IPS DF 6.9 (cell line): ENCODE results near the gene SRRM5.

Source experiments
- DNase-seq: peaks from one replicate; pipeline ENCODE4 v3.0.0-alpha.2; 2013; ENCODE audit warnings: low read depth, low spot score
- H3K27ac ChIP-seq: one replicate; pipeline ENCODE4 v1.5.1; 2013; ENCODE audit warnings: low read length, control low read depth
- H3K27me3 ChIP-seq: 2 replicates; pipeline ENCODE4 v1.6.1; 2013; ENCODE audit warnings: mild to moderate bottlenecking, low read length; ENCODE audit not compliant: control insufficient read depth, insufficient read depth
- H3K36me3 ChIP-seq: 2 replicates; pipeline ENCODE4 v1.6.1; 2013; ENCODE audit warnings: low read length; ENCODE audit not compliant: control insufficient read depth, insufficient read depth
- H3K4me1 ChIP-seq: 2 replicates; pipeline ENCODE4 v1.6.1; 2013; ENCODE audit warnings: low read length; ENCODE audit not compliant: control insufficient read depth, insufficient read depth
- H3K4me3 ChIP-seq: 2 replicates; pipeline ENCODE4 v1.5.1; 2013; ENCODE audit warnings: mild to moderate bottlenecking, low read length
- H3K9me3 ChIP-seq: 2 replicates; pipeline ENCODE4 v1.6.1; 2013; ENCODE audit warnings: low read length, inconsistent platforms; ENCODE audit not compliant: control insufficient read depth, insufficient read depth
- WGBS: extraction: QIAGEN DNeasy Blood & Tissue Kit; methylation state at CpG from one replicate; pipeline ENCODE4 v1.1.7; 2013; ENCODE audit warnings: mixed read lengths, missing lambda C conversion rate; ENCODE audit not compliant: insufficient read length, insufficient coverage; 5-methylcytosine and 5-hydroxymethylcytosine counted together

Gene SRRM5

DNA sequence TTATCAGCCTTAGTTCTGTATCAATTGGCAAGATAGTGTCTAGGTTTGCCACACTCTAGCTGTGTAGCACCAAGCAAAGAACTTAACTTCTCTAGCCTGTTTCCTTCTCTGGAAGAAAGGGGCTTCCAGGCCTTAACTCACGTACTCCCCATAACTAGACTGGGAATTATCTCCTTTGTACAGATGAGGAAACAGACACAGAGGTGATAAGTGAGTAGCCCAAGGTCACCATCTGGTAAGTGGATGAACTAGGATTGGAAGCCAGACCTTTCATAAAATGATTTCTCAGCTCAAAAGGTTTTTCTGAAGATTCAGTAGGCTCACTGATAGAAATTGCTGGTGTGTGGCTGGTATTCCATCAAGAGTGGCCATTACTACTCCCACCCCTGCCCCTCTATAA is 4.4 kb downstream of the SRRM5 start:
- H3K4me1 ChIP-seq = peaks cover 2% of the 10 kb centered on the region; the same call in 1 of the 2 replicates
- no peaks in the 10 kb centered on the region for H3K36me3 ChIP-seq
- WGBS = no CpG with 5 or more reads among the region's 1 CpG
- no peak overlapping the region for H3K27ac ChIP-seq
- H3K27me3 ChIP-seq = no peaks in the 10 kb centered on the region
- H3K9me3 ChIP-seq = no peaks in the 10 kb centered on the region
- H3K4me3 ChIP-seq = no peak overlapping the region
- no peak for DNase-seq

DNA sequence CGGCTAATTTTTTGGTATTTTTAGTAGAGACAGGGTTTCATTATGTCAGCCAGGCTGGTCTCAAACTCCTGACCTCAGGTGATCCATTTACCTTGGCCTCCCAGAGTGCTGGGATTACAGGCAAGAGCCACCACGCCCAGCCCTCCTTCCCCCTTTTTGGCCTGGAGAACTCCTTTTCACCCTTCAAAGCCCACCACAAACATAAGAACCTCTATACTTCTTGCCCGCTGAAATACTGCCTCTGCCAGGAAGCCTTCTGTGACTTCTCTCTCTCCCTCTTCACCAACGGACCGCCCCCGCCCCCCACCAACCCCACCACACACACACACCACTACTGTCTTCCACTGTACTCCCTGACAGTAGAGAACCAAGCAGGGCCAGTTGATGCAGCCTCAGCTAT is 5.1 kb downstream of the SRRM5 start:
- no peak overlapping the region for H3K4me3 ChIP-seq
- H3K36me3 ChIP-seq = no peaks in the 10 kb centered on the region
- H3K27me3 ChIP-seq = no peaks in the 10 kb centered on the region
- H3K27ac ChIP-seq = no peak overlapping the region
- no peak for DNase-seq
- peaks cover 2% of the 10 kb centered on the region; the same call in 1 of the 2 replicates for H3K4me1 ChIP-seq
- no CpG with 5 or more reads among the region's 6 CpGs for WGBS
- no peaks in the 10 kb centered on the region for H3K9me3 ChIP-seq

DNA sequence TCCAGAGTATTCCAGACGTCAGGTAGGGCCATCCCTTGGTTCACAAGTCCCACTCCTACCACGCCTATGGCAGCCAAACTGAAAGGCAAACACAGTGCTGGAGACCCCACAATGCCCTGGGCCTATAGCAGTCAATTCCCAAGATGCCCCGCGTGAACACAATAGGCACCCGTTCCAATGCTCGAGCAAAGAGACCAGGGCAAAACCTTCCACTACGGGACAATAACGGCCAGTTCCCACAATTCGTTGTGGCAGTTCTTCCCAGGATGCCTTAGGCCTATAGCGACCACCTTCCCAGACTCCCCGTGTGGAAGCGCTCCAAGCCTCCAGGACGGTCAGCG is 7.0 kb downstream of the SRRM5 start:
- no peak for DNase-seq

DNA sequence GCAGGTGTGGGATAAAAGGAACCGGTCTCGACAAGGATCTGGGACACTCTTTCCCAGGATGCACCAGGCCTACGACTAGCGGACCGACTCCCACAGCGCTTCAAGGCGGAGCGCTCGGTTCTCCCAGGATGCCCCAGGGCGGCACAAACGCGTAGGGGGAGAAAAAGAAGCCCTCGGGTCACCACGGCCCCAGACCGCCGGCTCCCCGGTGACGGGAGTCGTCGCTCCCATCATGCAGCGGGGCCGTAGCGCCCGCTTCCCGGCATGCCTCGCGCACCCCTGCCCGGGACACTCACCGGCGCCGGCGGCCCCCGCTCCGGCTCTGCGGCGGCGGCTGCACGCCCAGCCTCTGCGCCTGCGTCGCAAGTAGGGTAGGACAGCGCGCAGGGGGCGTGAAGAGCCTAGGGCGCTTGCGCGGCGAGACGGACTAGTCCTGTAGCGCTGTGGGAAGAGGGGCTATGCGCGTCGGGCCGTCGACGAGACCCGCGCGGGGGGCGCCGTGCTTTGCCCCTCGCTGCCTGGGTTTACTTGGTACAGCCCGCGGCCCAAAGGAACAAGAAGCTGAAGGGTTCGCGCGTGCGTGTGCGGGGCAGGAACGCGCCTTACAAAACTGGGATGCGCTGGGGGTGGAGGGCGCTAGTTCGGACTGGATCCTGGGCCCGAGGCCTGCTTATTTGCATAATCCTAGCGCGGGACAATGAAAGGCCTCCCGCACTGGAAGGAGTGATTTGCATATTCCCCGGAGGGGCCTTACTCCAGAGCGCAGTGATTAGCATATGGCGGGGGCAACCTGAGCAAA is 7.6 kb downstream of the SRRM5 start, which contains the start of gene ZNF428:
ZNF428 (minus strand) TSS at position 368 of the 799 bp plus-strand sequence. CDS start 5,325 bp downstream, outside the sequence.
- Histone ChIP-seq H3K27ac (no peak within 1 kb of the TSS), H3K36me3 (no peaks in the 10 kb centered on the region), H3K4me1 (peaks cover 5% of the 10 kb centered on the region; the same call in 1 of the 2 replicates), H3K4me3 (peak within 1 kb of the TSS; percentile 60; the same call in 1 of the 2 replicates), H3K27me3 (no peaks in the 10 kb centered on the region), H3K9me3 (no peaks in the 10 kb centered on the region)
- DNase-seq = no peak
- no CpG with 5 or more reads among the region's 81 CpGs for WGBS

More for the DNA sequence above, 7.0 kb downstream of the SRRM5 start:
- Histone ChIP-seq H3K27me3 (no peaks in the 10 kb centered on the region), H3K4me3 (peak overlapping the region; percentile 60; the same call in 1 of the 2 replicates), H3K9me3 (no peaks in the 10 kb centered on the region), H3K4me1 (peaks cover 2% of the 10 kb centered on the region; the same call in 1 of the 2 replicates), H3K27ac (no peak overlapping the region), H3K36me3 (no peaks in the 10 kb centered on the region)
- WGBS = no CpG with 5 or more reads among the region's 14 CpGs

DNA sequence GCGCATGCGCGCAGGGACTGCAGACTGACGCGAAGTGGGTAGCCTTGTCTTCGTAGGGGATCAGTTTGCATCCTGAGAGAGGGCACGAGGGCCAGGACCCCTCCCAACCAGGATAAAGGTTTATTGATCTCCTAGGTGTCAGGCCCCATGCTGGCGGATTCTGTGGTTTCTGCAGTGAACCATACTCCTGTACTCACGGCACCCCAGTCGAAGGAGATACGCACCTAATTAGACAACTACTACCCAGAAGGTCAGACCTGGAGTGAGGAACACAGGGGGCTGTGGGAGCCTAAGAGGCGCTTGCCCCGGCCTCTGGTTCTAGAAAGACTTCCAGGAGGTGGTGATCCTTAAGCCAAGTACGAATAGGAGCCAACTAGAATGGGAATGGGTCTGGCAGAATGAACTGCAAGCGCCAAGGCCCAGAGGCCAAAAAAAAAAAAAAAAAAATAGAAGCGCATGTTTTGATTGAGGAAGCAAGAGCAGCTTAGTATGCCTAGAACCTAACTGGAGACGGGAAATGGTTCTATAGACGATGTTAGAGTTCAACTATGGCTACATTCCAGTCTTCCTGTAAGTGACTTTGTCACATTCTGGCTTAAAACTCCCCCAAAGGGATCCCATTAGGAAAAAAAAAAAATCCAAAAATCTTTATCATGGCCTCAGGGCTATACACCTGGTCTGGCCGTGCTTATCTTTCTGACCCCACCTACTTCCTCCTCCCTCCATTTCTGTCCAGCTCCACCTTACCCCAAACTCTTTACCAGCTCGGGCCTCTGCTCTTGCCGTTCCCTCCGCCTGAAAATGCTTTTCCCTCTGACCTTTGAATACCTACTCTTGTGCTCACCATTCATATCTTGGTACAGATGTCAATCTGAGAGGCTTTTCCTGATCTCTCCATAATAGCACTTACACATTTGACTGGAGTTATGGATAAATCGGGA is 8.4 kb downstream of the SRRM5 start:
- DNase-seq = no peak
- no CpG with 5 or more reads among the region's 23 CpGs for WGBS
- no peaks in the 10 kb centered on the region for H3K27me3 ChIP-seq
- H3K4me3 ChIP-seq = peak overlapping the region; percentile 60; the same call in 1 of the 2 replicates
- peaks cover 5% of the 10 kb centered on the region; the same call in 1 of the 2 replicates for H3K4me1 ChIP-seq
- H3K27ac ChIP-seq = no peak overlapping the region
- no peaks in the 10 kb centered on the region for H3K9me3 ChIP-seq
- H3K36me3 ChIP-seq = no peaks in the 10 kb centered on the region

DNA sequence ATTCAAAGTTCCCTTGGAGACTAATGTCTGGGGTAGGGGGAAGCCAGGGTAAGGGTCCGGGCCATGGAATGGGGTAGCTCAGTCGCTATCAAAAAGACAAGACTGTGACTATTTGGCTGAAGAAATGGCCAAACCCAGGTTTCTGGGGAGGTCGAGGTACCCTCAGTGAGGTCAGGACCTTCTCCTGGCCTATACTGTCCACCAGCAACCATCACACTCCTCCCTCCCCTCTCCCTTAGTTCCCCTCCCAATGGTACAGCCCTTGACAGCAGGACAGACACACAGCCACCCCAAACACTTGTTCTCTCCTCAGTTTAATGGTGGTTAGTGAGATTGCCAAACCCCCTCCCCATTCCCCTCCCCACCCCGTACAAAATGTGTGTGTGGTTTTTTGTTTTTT is 10.2 kb downstream of the SRRM5 start:
- DNase-seq = no peak
- Histone ChIP-seq H3K4me3 (no peak overlapping the region), H3K27ac (no peak overlapping the region), H3K36me3 (no peaks in the 10 kb centered on the region), H3K27me3 (no peaks in the 10 kb centered on the region), H3K4me1 (peaks cover 5% of the 10 kb centered on the region; the same call in 1 of the 2 replicates), H3K9me3 (no peaks in the 10 kb centered on the region)
- no CpG with 5 or more reads among the region's 4 CpGs for WGBS

DNA sequence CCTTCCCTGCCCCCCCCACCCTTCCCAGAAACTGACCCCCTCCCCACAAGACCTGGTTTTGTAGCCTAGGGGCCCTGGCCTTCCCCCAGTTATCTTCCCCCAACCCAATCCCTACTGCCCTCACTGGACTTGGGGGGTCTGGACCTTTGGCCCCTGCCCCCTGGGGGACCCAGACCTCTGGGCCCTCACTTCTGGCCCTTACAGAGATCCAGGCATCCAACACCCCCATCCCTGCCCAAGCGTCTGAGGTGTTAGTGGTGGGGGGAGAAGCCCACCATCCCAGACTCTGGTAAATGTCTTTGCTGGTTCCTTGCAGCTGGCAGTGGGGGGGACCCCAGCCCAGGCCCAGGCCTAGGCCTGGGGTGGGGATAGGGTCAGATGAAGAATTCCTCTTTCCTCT is 11.1 kb downstream of the SRRM5 start:
- DNase-seq = no peak
- Histone ChIP-seq H3K27me3 (no peaks in the 10 kb centered on the region), H3K36me3 (no peaks in the 10 kb centered on the region), H3K4me1 (peaks cover 5% of the 10 kb centered on the region; the same call in 1 of the 2 replicates), H3K27ac (no peak overlapping the region), H3K4me3 (no peak overlapping the region), H3K9me3 (no peaks in the 10 kb centered on the region)
- no CpG with 5 or more reads among the region's 1 CpG for WGBS

DNA sequence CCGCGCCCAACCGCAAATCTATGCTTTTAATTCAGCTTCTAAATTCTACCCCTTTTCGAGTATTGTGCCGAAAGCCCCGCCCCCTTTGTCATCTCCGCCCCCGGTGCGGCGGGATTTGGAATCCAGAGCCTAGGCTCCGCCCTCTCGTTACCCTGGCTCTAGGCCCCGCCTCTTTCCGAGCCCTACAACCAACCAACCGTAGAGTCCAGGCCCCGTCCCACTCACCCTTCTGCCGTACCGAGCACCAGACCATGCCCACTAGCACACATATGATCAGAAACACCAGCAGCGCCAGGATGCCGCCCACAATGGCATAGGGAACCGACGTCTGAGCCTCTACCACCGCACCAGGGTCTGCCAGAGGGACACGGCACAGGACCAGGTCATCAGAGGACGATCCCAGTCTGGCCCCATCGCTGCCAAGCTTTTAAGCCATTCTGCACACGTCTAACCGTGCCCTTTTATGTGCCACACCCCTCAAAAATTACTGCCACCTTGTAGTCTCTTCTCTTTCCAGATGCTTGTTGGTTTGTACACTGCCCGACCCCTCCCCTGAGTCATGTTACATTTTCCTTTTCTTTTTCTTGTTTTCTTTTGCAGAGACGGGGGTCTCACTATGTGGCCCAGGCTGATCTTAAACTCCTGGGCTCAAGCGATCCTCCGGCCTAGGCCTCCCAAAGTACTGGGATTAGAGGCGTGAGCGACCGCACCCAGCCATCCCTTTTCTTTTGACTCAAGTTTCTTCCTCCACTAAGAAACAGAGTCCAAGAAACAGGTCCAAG is 12.2 kb downstream of the SRRM5 start:
- Histone ChIP-seq H3K27ac (no peak overlapping the region), H3K36me3 (no peaks in the 10 kb centered on the region), H3K27me3 (no peaks in the 10 kb centered on the region), H3K9me3 (no peaks in the 10 kb centered on the region), H3K4me1 (peaks cover 4% of the 10 kb centered on the region; the same call in 1 of the 2 replicates), H3K4me3 (no peak overlapping the region)
- no peak for DNase-seq
- WGBS = no CpG with 5 or more reads among the region's 35 CpGs

DNA sequence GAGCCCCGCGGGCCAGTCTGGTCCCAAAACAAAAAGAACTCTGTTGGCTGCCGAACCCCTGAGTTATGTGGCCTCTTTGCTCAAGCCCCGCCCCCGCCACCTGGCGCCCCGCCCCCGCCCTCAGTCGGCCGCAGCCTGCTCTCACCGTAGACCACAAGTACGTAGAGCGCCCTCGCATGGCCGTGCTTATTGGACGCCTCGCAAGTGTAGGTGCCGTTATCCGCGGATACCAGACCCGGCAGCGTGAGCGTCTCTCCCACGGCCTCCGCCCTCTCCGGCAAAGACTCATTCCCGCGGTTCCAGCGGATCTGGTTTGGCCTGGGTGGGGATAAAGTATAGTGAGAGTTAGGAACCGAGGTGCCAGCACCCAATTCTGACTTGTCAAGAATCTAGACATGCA is 13.0 kb downstream of the SRRM5 start:
- no peak for DNase-seq
- Histone ChIP-seq H3K36me3 (no peaks in the 10 kb centered on the region), H3K4me1 (peaks cover 4% of the 10 kb centered on the region; the same call in 1 of the 2 replicates), H3K4me3 (no peak overlapping the region), H3K27ac (no peak overlapping the region), H3K27me3 (no peaks in the 10 kb centered on the region), H3K9me3 (no peaks in the 10 kb centered on the region)
- WGBS = no CpG with 5 or more reads among the region's 30 CpGs
